K562 (cell line): ENCODE measurements around the gene ITSN2. TPM values are rescaled to one million over a fixed set of nuclear protein-coding genes. Genes with fewer than 3 reads are reported as not detected.

Experiments
- ATAC-seq: fragments of 200-7000 bp; cut with Tn5 transposase; 3 replicates; pipeline ENCODE4 v1.9.1; 2020; ENCODE audit warnings: moderate library complexity
- BruUV-seq: library from RNA; stranded (reverse); fragments of 400-500 nt; replicated peaks from 2 replicates; lab custom pipeline; 2021; lab: Mats Ljungman, UMichigan
- CTCF ChIA-PET: fragments of 300-600 bp; formaldehyde crosslinking; extraction: SDS; loops from one replicate; lab custom pipeline; 2021; ENCODE audit warnings: low intra/inter-chr PET ratio; lab: Yijun Ruan, JAX
- POLR2A ChIA-PET: fragments of 300-600, 350-650 bp; sonication (Branson Sonifier 250); formaldehyde crosslinking; extraction: SDS; loops from one replicate; lab custom pipeline; 2021; ENCODE audit warnings: antibody characterized with exemption, inconsistent platforms; lab: Yijun Ruan, JAX
- DNase-seq, 4 experiments: peaks; one replicate each; pipeline versions ENCODE4 v3.0.0 to v3.0.0-alpha.2; 2011 to 2018; ENCODE audit warnings: low spot score in 3 of 4, mixed read lengths in 3 of 4; ENCODE audit errors: extremely low read depth in 1 of 4
- FAIRE-seq: peaks from 2 replicates; lab custom pipeline; 2011; peaks lifted over from hg19 to GRCh38; lab: Jason Lieb, UNC
- H2AFZ ChIP-seq: 2 replicates; pipeline ENCODE4 v1.6.0; 2011; ENCODE audit warnings: low read depth, low read length, control low read depth, inconsistent platforms
- H3K27ac ChIP-seq: fragments of 200-600 bp; 3 replicates; pipeline ENCODE4 v1.8.0; 2011; ENCODE audit warnings: low read depth, mild to moderate bottlenecking, control low read depth, inconsistent platforms, low read length, moderate library complexity, mixed read lengths; ENCODE audit errors: extremely low read depth
- H3K27me3 ChIP-seq, 2 experiments: fragments of 300-600 bp in 1 of 2; 2 replicates in 1 of 2; 3 replicates in 1 of 2; pipeline versions ENCODE4 v1.6.0 to v1.8.0; 2011; ENCODE audit warnings: inconsistent platforms in 2 of 2, low read length in 2 of 2, mild to moderate bottlenecking in 1 of 2, mixed read lengths in 1 of 2, moderate library complexity in 1 of 2; ENCODE audit not compliant: control insufficient read depth in 2 of 2, insufficient read depth in 2 of 2
- H3K36me3 ChIP-seq: fragments of 300-600 bp; 3 replicates; pipeline ENCODE4 v1.8.0; 2011; ENCODE audit warnings: mild to moderate bottlenecking, low read length, inconsistent platforms; ENCODE audit not compliant: control insufficient read depth, insufficient read depth
- H3K4me1 ChIP-seq, 2 experiments: fragments of 200-600 bp in 1 of 2; replicated peaks in 1 of 2; 2 replicates in 1 of 2; 3 replicates in 1 of 2; pipeline versions ENCODE4 v1.5.1 to v1.8.0; 2011; ENCODE audit warnings: inconsistent platforms in 2 of 2, low read length in 2 of 2, mild to moderate bottlenecking in 1 of 2, mixed read lengths in 1 of 2, moderate library complexity in 1 of 2; ENCODE audit not compliant: control insufficient read depth in 2 of 2, insufficient read depth in 2 of 2
- H3K4me2 ChIP-seq: 2 replicates; pipeline ENCODE4 v1.6.1; 2011; ENCODE audit warnings: low read length, control low read depth, inconsistent platforms, mixed read lengths; ENCODE audit not compliant: insufficient read depth
- H3K4me3 ChIP-seq: fragments of 200-600 bp; sonication (generic), shearing (Covaris generic); 2 replicates; pipeline ENCODE4 v1.5.1; 2016; ENCODE audit warnings: control low read depth, inconsistent platforms
- H3K79me2 ChIP-seq: fragments of 200-600 bp; 3 replicates; pipeline ENCODE4 v1.8.0; 2011; ENCODE audit warnings: low read length, inconsistent platforms; ENCODE audit not compliant: control insufficient read depth, insufficient read depth
- H3K9ac ChIP-seq, 2 experiments: 2 replicates each; pipeline versions ENCODE4 v1.6.0 to v1.6.1; 2011; ENCODE audit warnings: low read depth in 2 of 2, low read length in 2 of 2, control low read depth in 1 of 2, inconsistent platforms in 1 of 2, mild to moderate bottlenecking in 1 of 2, mixed read lengths in 1 of 2; ENCODE audit not compliant: insufficient read depth in 1 of 2
- H3K9me1 ChIP-seq: one replicate; pipeline ENCODE4 v1.6.0; 2011; ENCODE audit warnings: inconsistent platforms, mild to moderate bottlenecking, low read length, moderate library complexity; ENCODE audit not compliant: control insufficient read depth, insufficient read depth
- H3K9me3 ChIP-seq: replicated peaks from 2 replicates; pipeline ENCODE4 v1.5.1; 2011; ENCODE audit warnings: low read depth, low read length, inconsistent platforms; ENCODE audit not compliant: control insufficient read depth, insufficient read depth
- H4K20me1 ChIP-seq: replicated peaks from 2 replicates; pipeline ENCODE4 v1.6.1; 2011; ENCODE audit warnings: low read length, inconsistent platforms, mixed read lengths; ENCODE audit not compliant: control insufficient read depth, insufficient read depth
- EP300 ChIP-seq: IDR thresholded peaks from 2 replicates; pipeline ENCODE4 v1.6.1; 2012; ENCODE audit warnings: low read length, improper control_type of control experiment
- ERF ChIP-seq: fragments of 450-650 bp; formaldehyde crosslinking; IDR thresholded peaks from 2 replicates; pipeline ENCODE4 v1.4.0; 2020; ENCODE audit warnings: mild to moderate bottlenecking, mixed read lengths
- HNRNPLL ChIP-seq: fragments of 200-400 bp; formaldehyde crosslinking; IDR thresholded peaks from 2 replicates; pipeline ENCODE4 v1.6.1; 2017; ENCODE audit warnings: low read length, low read depth, mild to moderate bottlenecking; ENCODE audit not compliant: poor library complexity, severe bottlenecking
- MCM3 ChIP-seq: fragments of 450-650 bp; IDR thresholded peaks from 2 replicates; pipeline ENCODE4 v1.6.1; 2016
- MXD1 ChIP-seq: fragments of 250-450 bp; sonication (Bioruptor Pico); IDR thresholded peaks from 2 replicates; pipeline ENCODE4 v1.8.0; 2021; ENCODE audit warnings: borderline replicate concordance, mild to moderate bottlenecking, moderate library complexity; ENCODE audit not compliant: poor library complexity, severe bottlenecking
- NR3C1 ChIP-seq: sonication (generic); formaldehyde crosslinking; IDR thresholded peaks from 2 replicates; pipeline ENCODE4 v1.8.1; 2022; ENCODE audit warnings: missing genetic modification reagents
- PHB ChIP-seq: fragments of 250-450 bp; sonication (Bioruptor Pico); IDR thresholded peaks from 2 replicates; pipeline ENCODE4 v1.5.0; 2021
- PRDM10 ChIP-seq: fragments of 450-650 bp; IDR thresholded peaks from 2 replicates; pipeline ENCODE4 v1.6.1; 2018; ENCODE audit not compliant: partially characterized antibody
- TBP ChIP-seq: optimal IDR thresholded peaks from 2 replicates; pipeline ENCODE3; 2011; ENCODE audit warnings: low read depth, low read length, improper control_type of control experiment
- ZBTB7A ChIP-seq: IDR thresholded peaks from 2 replicates; pipeline ENCODE4 v1.6.1; 2011; ENCODE audit warnings: low read depth, mild to moderate bottlenecking, low read length, moderate library complexity, borderline replicate concordance; ENCODE audit not compliant: control insufficient read depth
- ZEB2 ChIP-seq: fragments of 450-650 bp; IDR thresholded peaks from 2 replicates; pipeline ENCODE4 v1.6.1; 2016
- ZFP91 ChIP-seq: sonication (generic); formaldehyde crosslinking; IDR thresholded peaks from 2 replicates; pipeline ENCODE4 v1.8.0; 2022; ENCODE audit warnings: mild to moderate bottlenecking, missing genetic modification reagents
- ZNF655 ChIP-seq: fragments of 250-450 bp; sonication (Bioruptor Pico); IDR thresholded peaks from 2 replicates; pipeline ENCODE4 v1.5.0; 2021
- WGBS: fragments of 100-300 bp; shearing (Covaris generic); methylation state at CpG from one replicate; pipeline ENCODE4 v1.1.6; 2016; ENCODE audit warnings: low coverage, mixed read lengths; ENCODE audit not compliant: insufficient coverage; ENCODE audit errors: missing lambda C conversion rate; 5-methylcytosine and 5-hydroxymethylcytosine counted together
- in situ Hi-C: fragments of 300-500 bp; cut with MboI; formaldehyde crosslinking; loops from 4 replicates; pipeline ENCODE4 v1.15.0; 2018; ENCODE audit warnings: inconsistent platforms, mixed read lengths
- intact Hi-C: fragments of 100-400 bp; cut with micrococcal nuclease; formaldehyde crosslinking; loops from 2 replicates; pipeline ENCODE4 v1.14.2; 2022
- polyA plus RNA-seq, 8 experiments: library from polyadenylated mRNA; depleted of rRNA in 4 of 8; stranded (reverse) in 5 of 8; unstranded in 3 of 8; fragments of >200 nt; fragmentation: Nextera tagmentation in 2 of 8; fragmentation: Illumina TruSeq in 1 of 8; extraction: Ambion mirVana in 2 of 8; extraction: Trizol in 1 of 8; gene quantifications; 2 replicates each; pipeline versions ENCODE4 v1.2.1 to v1.2.3, GENCODE V29; 2011 to 2014; ENCODE audit warnings: inconsistent platforms in 1 of 8, missing spikeins in 1 of 8
- total RNA-seq, 7 experiments: library from RNA; depleted of rRNA in 6 of 7; stranded (reverse); fragments of >200 nt in 6 of 7; fragmentation: Illumina TruSeq in 2 of 7; extraction: Trizol in 2 of 7; gene quantifications; 2 replicates each; pipeline versions ENCODE4 v1.2.1 to v1.2.3, GENCODE V29; 2011 to 2021; ENCODE audit warnings: low replicate concordance in 1 of 7

Gene ITSN2
- total and polyA plus RNA-seq, 9 of the 15 experiments (the other 6 are each of a cell fraction or from before 2014, with no cell fraction given) = 6.6 to 19.9 (median 15.2) TPM

- no peaks in the 10 kb centered on the region for H4K20me1 ChIP-seq
- no peaks in the 10 kb centered on the region for H3K4me1 ChIP-seq
- no peak overlapping the region for H3K9ac ChIP-seq
- H3K36me3 ChIP-seq = peaks cover 12% of the 10 kb centered on the region
- DNase-seq (no peak), FAIRE-seq (no peak), ATAC-seq (no peak)
- no peak overlapping the region for H3K4me3 ChIP-seq
- no peaks in the 10 kb centered on the region for H3K27me3 ChIP-seq
- in situ Hi-C loops = no loop called here
- BruUV-seq = no TSS peak
- no peaks in the 10 kb centered on the region for H3K9me1 ChIP-seq
- no peaks in the 10 kb centered on the region for H3K9me3 ChIP-seq
- intact Hi-C loops = no loop called here
- H2AFZ ChIP-seq = no peak overlapping the region
- H3K27ac ChIP-seq = no peak overlapping the region
- POLR2A ChIA-PET = interaction anchor here (0.9 kb wide), 1 partner anchor 13 kb away, joined by 5 read pairs; no protein-coding TSS in a partner anchor
- 60% methylated on average over 4 of the region's 4 CpGs for WGBS
- H3K4me2 ChIP-seq = no peak overlapping the region
- CTCF ChIA-PET = no interaction called here
- no peak for TF ChIP-seq PHB
- TF ChIP-seq MXD1 (CRISPR knock-in tag) = no peak
- no peak for TF ChIP-seq ZFP91 (CRISPR knock-in tag)
- no peak for TF ChIP-seq ZNF655
- no peak for TF ChIP-seq EP300
- TF ChIP-seq ERF (CRISPR knock-in tag) = no peak
- TF ChIP-seq NR3C1 (CRISPR knock-in tag) = no peak
- TF ChIP-seq PRDM10 = no peak
- no peak for TF ChIP-seq ZEB2
- no peak for TF ChIP-seq TBP
- TF ChIP-seq MCM3 = no peak
- TF ChIP-seq ZBTB7A = no peak
- TF ChIP-seq HNRNPLL = no peak
- H3K79me2 ChIP-seq = no peaks in the 10 kb centered on the region
Observed at GRCh38 chr2:24245986-24246776, 114.2 kb downstream of the ITSN2 start.
